HepG2 (cell line): ENCODE results near the gene NOXO1. TPM values are rescaled to one million over a fixed set of nuclear protein-coding genes. Genes with fewer than 3 reads are reported as not detected.

ENCODE experiments used
- CCDC6 ChIP-seq: sonication (generic); formaldehyde crosslinking; IDR thresholded peaks from 2 replicates; pipeline ENCODE4 v1.8.1; 2022; ENCODE audit warnings: mild to moderate bottlenecking, missing genetic modification reagents, moderate library complexity
- ETV5 ChIP-seq: IDR thresholded peaks from 2 replicates; pipeline ENCODE4 v1.6.1; 2018; ENCODE audit warnings: missing biosample characterization, missing genetic modification reagents, inconsistent platforms, borderline replicate concordance
- GFI1 ChIP-seq: sonication (generic); formaldehyde crosslinking; IDR thresholded peaks from 2 replicates; pipeline ENCODE4 v1.5.0; 2020; ENCODE audit warnings: missing genetic modification reagents, mild to moderate bottlenecking, borderline replicate concordance
- HOXA5 ChIP-seq: sonication (generic); formaldehyde crosslinking; IDR thresholded peaks from 2 replicates; pipeline ENCODE4 v1.4.0; 2020; ENCODE audit warnings: missing genetic modification reagents
- IRF9 ChIP-seq: sonication (generic); formaldehyde crosslinking; IDR thresholded peaks from 2 replicates; pipeline ENCODE4 v1.8.0; 2022; ENCODE audit warnings: missing genetic modification reagents, mild to moderate bottlenecking, borderline replicate concordance
- MAX ChIP-seq: IDR thresholded peaks from 2 replicates; pipeline ENCODE4 v1.6.1; 2012; ENCODE audit warnings: inconsistent platforms
- PAF1 ChIP-seq: IDR thresholded peaks from 2 replicates; pipeline ENCODE4 v1.6.1; 2016; ENCODE audit warnings: missing genetic modification reagents, missing compliant biosample characterization
- PATZ1 ChIP-seq: sonication (generic); formaldehyde crosslinking; IDR thresholded peaks from 2 replicates; pipeline ENCODE4 v1.4.0; 2020; ENCODE audit warnings: missing genetic modification reagents
- PCBP1 ChIP-seq: fragments of 200-400 bp; formaldehyde crosslinking; IDR thresholded peaks from 2 replicates; pipeline ENCODE4 v1.6.1; 2017; ENCODE audit warnings: mild to moderate bottlenecking, low read depth, low read length, borderline replicate concordance
- SUZ12 ChIP-seq: fragments of 150-350 bp; IDR thresholded peaks from 2 replicates; pipeline ENCODE4 v1.6.1; 2014; ENCODE audit warnings: low read depth, low read length
- TERF1 ChIP-seq: sonication (generic); formaldehyde crosslinking; IDR thresholded peaks from 2 replicates; pipeline ENCODE4 v1.8.0; 2022; ENCODE audit warnings: mild to moderate bottlenecking, missing genetic modification reagents, moderate library complexity
- UBTF ChIP-seq: sonication (generic); formaldehyde crosslinking; IDR thresholded peaks from 2 replicates; pipeline ENCODE4 v1.4.0; 2020; ENCODE audit warnings: mild to moderate bottlenecking, missing genetic modification reagents
- XBP1 ChIP-seq: sonication (generic); formaldehyde crosslinking; IDR thresholded peaks from 2 replicates; pipeline ENCODE4 v1.5.0; 2020; ENCODE audit warnings: missing genetic modification reagents
- ZNF101 ChIP-seq: sonication (generic); formaldehyde crosslinking; IDR thresholded peaks from 2 replicates; pipeline ENCODE4 v1.4.0; 2020; ENCODE audit warnings: mild to moderate bottlenecking, low read depth, missing genetic modification reagents, borderline replicate concordance
- ZNF24 ChIP-seq: fragments of 450-650 bp; IDR thresholded peaks from 2 replicates; pipeline ENCODE4 v1.6.1; 2017; ENCODE audit warnings: antibody characterized with exemption, mild to moderate bottlenecking
- ZNF281 ChIP-seq: sonication (generic); formaldehyde crosslinking; IDR thresholded peaks from 2 replicates; pipeline ENCODE4 v1.4.0; 2020; ENCODE audit warnings: missing genetic modification reagents, borderline replicate concordance
- ZNF354B ChIP-seq: sonication (generic); formaldehyde crosslinking; IDR thresholded peaks from 2 replicates; pipeline ENCODE4 v1.8.0; 2022; ENCODE audit warnings: mild to moderate bottlenecking, missing genetic modification reagents
- ZNF556 ChIP-seq: sonication (generic); formaldehyde crosslinking; IDR thresholded peaks from 2 replicates; pipeline ENCODE4 v1.4.0; 2020; ENCODE audit warnings: mild to moderate bottlenecking, missing genetic modification reagents, borderline replicate concordance
- polyA plus RNA-seq, 8 experiments: library from polyadenylated mRNA; depleted of rRNA in 3 of 8; stranded (reverse) in 7 of 8; unstranded in 1 of 8; fragments of >200 nt; fragmentation: Illumina TruSeq in 4 of 8; extraction: Trizol in 4 of 8; gene quantifications; 2 replicates each; pipeline versions ENCODE4 v1.2.1 to v1.2.3, GENCODE V29; 2011 to 2016; ENCODE audit warnings: low read depth in 4 of 8, missing spikeins in 1 of 8, mixed read lengths in 1 of 8; ENCODE audit not compliant: insufficient read depth in 1 of 8
- total RNA-seq, 5 experiments: library from RNA; depleted of rRNA; stranded (reverse); fragments of >200 nt; fragmentation: Illumina TruSeq; extraction: Trizol; gene quantifications; 2 replicates each; pipeline ENCODE4 v1.2.3, GENCODE V29; 2016; ENCODE audit warnings: low read depth in 1 of 5

The NOXO1 gene
- total and polyA plus RNA-seq, 2 of the 13 experiments (the other 11 are each of a cell fraction or from before 2014, with no cell fraction given) = 0.69 to 1.4 TPM

GRCh38 chr16:2023092-2024031 is 42.1 kb upstream of the NOXO1 start (continued):
- peak; percentile 62 for TF ChIP-seq PATZ1 (CRISPR knock-in tag)
- no peak for TF ChIP-seq TERF1 (CRISPR knock-in tag)
- TF ChIP-seq ZNF354B = peak; percentile 57; the same call in 1 of the 2 replicates
- TF ChIP-seq XBP1 = no peak
- TF ChIP-seq IRF9 (CRISPR knock-in tag) = no peak
- TF ChIP-seq ETV5 (CRISPR knock-in tag) = peak; percentile 66; the same call in 1 of the 2 replicates
- no peak for TF ChIP-seq SUZ12
- no peak for TF ChIP-seq ZNF101 (CRISPR knock-in tag)
- no peak for TF ChIP-seq ZNF556 (CRISPR knock-in tag)
- TF ChIP-seq UBTF (CRISPR knock-in tag) = peak; percentile 3; the same call in 1 of the 2 replicates
- no peak for TF ChIP-seq GFI1 (CRISPR knock-in tag)
- 0 out of 2 replicates have a peak, but pooled peaks have one; percentile 19 for TF ChIP-seq HOXA5 (CRISPR knock-in tag)
- 0 out of 2 replicates have a peak, but pooled peaks have one; percentile 16 for TF ChIP-seq PCBP1
- TF ChIP-seq ZNF24 = no peak
- no peak for TF ChIP-seq ZNF281 (CRISPR knock-in tag)
- no peak for TF ChIP-seq CCDC6 (CRISPR knock-in tag)
- TF ChIP-seq MAX = peak; percentile 57; the same call in 1 of the 2 replicates
- TF ChIP-seq PAF1 (CRISPR knock-in tag) = no peak
